ENCODE data around the gene FTO.
"Not testable (repeated sequence)": the region's sequence is repeated elsewhere in the genome, so short reads cannot be mapped to it uniquely, and the experiment has no call there.

Gene FTO

GRCh38 chr16:53695070-53695469 lies 8.9 kb upstream of the FTO start:
- H3K4me2 ChIP-seq (ENCODE audit: low read length): no peak overlapping the region
- no peak overlapping the region for H3K9ac ChIP-seq
- H3K27ac ChIP-seq: no peak overlapping the region
- no peak overlapping the region for H3K4me3 ChIP-seq (ENCODE audit: low read depth, low read length)
- H3K36me3 ChIP-seq (ENCODE audit: control insufficient read depth, insufficient read depth, low read length): no peaks in the 10 kb centered on the region
- H2AFZ ChIP-seq: no peak overlapping the region
- H3K4me1 ChIP-seq: no peaks in the 10 kb centered on the region
- H3K27me3 ChIP-seq (ENCODE audit: control insufficient read depth, insufficient read depth, low read length): no peaks in the 10 kb centered on the region
- no peaks in the 10 kb centered on the region for H3K79me2 ChIP-seq
- H3K9me3 ChIP-seq (ENCODE audit: control insufficient read depth, low read length): no peaks in the 10 kb centered on the region
- no peak for TF ChIP-seq CTCF (IDR thresholded peaks at IDR 0.05)

GRCh38 chr16:53698271-53698670 lies 5.7 kb upstream of the FTO start:
- H3K79me2 ChIP-seq; H3K27me3 ChIP-seq (ENCODE audit: control insufficient read depth, insufficient read depth, low read length); H3K9me3 ChIP-seq (ENCODE audit: control insufficient read depth, low read length); H3K27ac ChIP-seq; H3K4me2 ChIP-seq (ENCODE audit: low read length); H3K4me3 ChIP-seq (ENCODE audit: low read depth, low read length); H3K36me3 ChIP-seq (ENCODE audit: control insufficient read depth, insufficient read depth, low read length); H2AFZ ChIP-seq; H3K4me1 ChIP-seq; H3K9ac ChIP-seq: not testable (repeated sequence)

- no peaks in the 10 kb centered on the region for H3K27me3 ChIP-seq (ENCODE audit: control insufficient read depth, insufficient read depth, low read length)
- H3K27ac ChIP-seq: peak overlapping the region; percentile 68
- peak overlapping the region; percentile 88 for H3K4me3 ChIP-seq (ENCODE audit: low read depth, low read length)
These were observed 473 bp downstream of the FTO start for GRCh38 chr16:53704445-53704813.

GRCh38 chr16:53707671-53708070 lies 3.7 kb downstream of the FTO start:
- no peak overlapping the region for H3K27ac ChIP-seq
- H3K4me2 ChIP-seq (ENCODE audit: low read length): no peak overlapping the region
- no peaks in the 10 kb centered on the region for H3K9me3 ChIP-seq (ENCODE audit: control insufficient read depth, low read length)
- peaks cover 47% of the 10 kb centered on the region for H3K79me2 ChIP-seq
- H3K9ac ChIP-seq: no peak overlapping the region
- H3K27me3 ChIP-seq (ENCODE audit: control insufficient read depth, insufficient read depth, low read length): no peaks in the 10 kb centered on the region
- no peak overlapping the region for H3K4me3 ChIP-seq (ENCODE audit: low read depth, low read length)
- no peak overlapping the region for H2AFZ ChIP-seq
- H3K36me3 ChIP-seq (ENCODE audit: control insufficient read depth, insufficient read depth, low read length): no peaks in the 10 kb centered on the region
- peaks cover 8% of the 10 kb centered on the region for H3K4me1 ChIP-seq
- no peak for TF ChIP-seq CTCF (IDR thresholded peaks at IDR 0.05)

More at GRCh38 chr16:53704445-53704813, 473 bp downstream of the FTO start:
- Histone ChIP-seq H3K79me2 (peaks cover 47% of the 10 kb centered on the region), H3K4me2 (ENCODE audit: low read length) (peak overlapping the region; percentile 88), H3K9ac (peak overlapping the region; percentile 34), H3K36me3 (ENCODE audit: control insufficient read depth, insufficient read depth, low read length) (no peaks in the 10 kb centered on the region), H3K9me3 (ENCODE audit: control insufficient read depth, low read length) (no peaks in the 10 kb centered on the region), H2AFZ (peak overlapping the region; percentile 70), H3K4me1 (peaks cover 8% of the 10 kb centered on the region)
- TF ChIP-seq CTCF (IDR thresholded peaks at IDR 0.05): no peak

GRCh38 chr16:53708490-53708889 lies 4.5 kb downstream of the FTO start:
- no peak overlapping the region for H3K4me2 ChIP-seq (ENCODE audit: low read length)
- H3K27ac ChIP-seq: no peak overlapping the region
- no peak overlapping the region for H2AFZ ChIP-seq
- H3K9ac ChIP-seq: no peak overlapping the region
- no peak overlapping the region for H3K4me3 ChIP-seq (ENCODE audit: low read depth, low read length)
- no peaks in the 10 kb centered on the region for H3K36me3 ChIP-seq (ENCODE audit: control insufficient read depth, insufficient read depth, low read length)
- no peaks in the 10 kb centered on the region for H3K9me3 ChIP-seq (ENCODE audit: control insufficient read depth, low read length)
- TF ChIP-seq CTCF (IDR thresholded peaks at IDR 0.05): no peak
- H3K79me2 ChIP-seq: peaks cover 40% of the 10 kb centered on the region
- peaks cover 8% of the 10 kb centered on the region for H3K4me1 ChIP-seq
- no peaks in the 10 kb centered on the region for H3K27me3 ChIP-seq (ENCODE audit: control insufficient read depth, insufficient read depth, low read length)

Data from parathyroid adenoma (tissue), 2 donors.